SK-N-SH (cell line): Measurements from ENCODE around the gene DGKK. TPM values are rescaled to one million over a fixed set of nuclear protein-coding genes. Genes with fewer than 3 reads are reported as not detected.

Experiments
- CTCF ChIA-PET: fragments of 300-600, 350-600 bp; formaldehyde crosslinking; extraction: SDS; loops from one replicate; lab custom pipeline; 2021; lab: Yijun Ruan, JAX
- POLR2A ChIA-PET: fragments of 350-600 bp; sonication (Branson Sonifier 250); formaldehyde crosslinking; extraction: SDS; loops from one replicate; lab custom pipeline; 2020; ENCODE audit warnings: antibody characterized with exemption, inconsistent platforms; lab: Yijun Ruan, JAX
- DNase-seq: peaks from one replicate; pipeline ENCODE4 v3.0.0; 2012
- H2AFZ ChIP-seq: fragments of 200-600 bp; sonication (generic); 2 replicates; pipeline ENCODE4 v1.8.1; 2016; ENCODE audit warnings: antibody characterized with exemption, mild to moderate bottlenecking, low read depth
- H3F3A ChIP-seq: fragments of 200-600 bp; sonication (generic); replicated peaks from 2 replicates; pipeline ENCODE3; 2016; ENCODE audit warnings: antibody characterized with exemption, mild to moderate bottlenecking; ENCODE audit not compliant: insufficient read depth
- H3K27ac ChIP-seq, 2 experiments: fragments of 200-500 bp in 1 of 2; fragments of 200-600 bp in 1 of 2; sonication (Bioruptor generic) in 1 of 2; sonication (generic), shearing (Covaris generic) in 1 of 2; 2 replicates each; pipeline versions ENCODE4 v1.5.1 to v1.6.1; 2014 to 2016; ENCODE audit warnings: low read depth in 2 of 2, inconsistent platforms in 1 of 2, low read length in 1 of 2, mild to moderate bottlenecking in 1 of 2, mixed read lengths in 1 of 2
- H3K27me3 ChIP-seq: fragments of 200-600 bp; sonication (generic), shearing (Covaris generic); 2 replicates; pipeline ENCODE4 v1.6.1; 2016; ENCODE audit warnings: mixed run types; ENCODE audit not compliant: insufficient read depth
- H3K36me3 ChIP-seq, 2 experiments: fragments of 200-500 bp in 1 of 2; fragments of 200-600 bp in 1 of 2; sonication (Bioruptor generic) in 1 of 2; sonication (generic) in 1 of 2; replicated peaks in 1 of 2; 2 replicates each; pipeline versions ENCODE3 to v1.5.1; 2014 to 2016; ENCODE audit warnings: low read length in 1 of 2, mild to moderate bottlenecking in 1 of 2; ENCODE audit not compliant: insufficient read depth in 2 of 2, control insufficient read depth in 1 of 2
- H3K4me1 ChIP-seq, 2 experiments: fragments of 200-500 bp in 1 of 2; fragments of 200-600 bp in 1 of 2; sonication (Bioruptor generic) in 1 of 2; sonication (generic), shearing (Covaris generic) in 1 of 2; 2 replicates each; pipeline versions ENCODE4 v1.5.1 to v1.6.1; 2014 to 2016; ENCODE audit warnings: low read depth in 1 of 2, low read length in 1 of 2, mixed run types in 1 of 2; ENCODE audit not compliant: insufficient read depth in 2 of 2, control insufficient read depth in 1 of 2
- H3K4me2 ChIP-seq: fragments of 200-600 bp; sonication (generic), shearing (Covaris generic); 2 replicates; pipeline ENCODE4 v1.6.1; 2017; ENCODE audit warnings: mixed run types
- H3K4me3 ChIP-seq, 2 experiments: fragments of 200-500 bp in 1 of 2; fragments of 200-600 bp in 1 of 2; sonication (Bioruptor generic) in 1 of 2; sonication (generic), shearing (Covaris generic) in 1 of 2; 2 replicates each; pipeline versions ENCODE4 v1.5.1 to v1.8.1; 2014 to 2016; ENCODE audit warnings: low read depth in 2 of 2, inconsistent platforms in 1 of 2, low read length in 1 of 2, mild to moderate bottlenecking in 1 of 2, mixed read lengths in 1 of 2, moderate library complexity in 1 of 2
- H3K79me2 ChIP-seq: fragments of 200-600 bp; sonication (generic); 2 replicates; pipeline ENCODE4 v1.8.1; 2017; ENCODE audit warnings: mild to moderate bottlenecking; ENCODE audit not compliant: insufficient read depth
- H3K9ac ChIP-seq: fragments of 200-600 bp; sonication (generic); 2 replicates; pipeline ENCODE4 v1.6.1; 2017; ENCODE audit warnings: mixed run types
- H3K9me2 ChIP-seq: fragments of 200-600 bp; sonication (generic); 2 replicates; pipeline ENCODE4 v1.6.1; 2017; ENCODE audit warnings: mixed run types
- H3K9me3 ChIP-seq: fragments of 200-600 bp; sonication (generic); 2 replicates; pipeline ENCODE4 v1.6.1; 2017; ENCODE audit warnings: mixed run types, mild to moderate bottlenecking, moderate library complexity
- H4K20me1 ChIP-seq: fragments of 200-600 bp; sonication (generic); 2 replicates; pipeline ENCODE4 v1.6.1; 2017; ENCODE audit warnings: mild to moderate bottlenecking, mixed run types; ENCODE audit not compliant: insufficient read depth
- CTCF ChIP-seq: fragments of 200-600 bp; sonication (generic); IDR thresholded peaks from 2 replicates; pipeline ENCODE4 v1.6.1; 2017; ENCODE audit warnings: antibody characterized with exemption, mild to moderate bottlenecking, moderate library complexity
- ELF1 ChIP-seq: IDR thresholded peaks from 2 replicates; pipeline ENCODE4 v1.4.0; 2012
- EZH2phosphoT487 ChIP-seq: fragments of 200-600 bp; sonication (generic); IDR thresholded peaks from 2 replicates; pipeline ENCODE4 v1.6.1; 2017; ENCODE audit warnings: low read depth, mixed run types, mild to moderate bottlenecking, antibody characterized with exemption, moderate library complexity, borderline replicate concordance
- FOSL2 ChIP-seq: IDR thresholded peaks from 2 replicates; pipeline ENCODE4 v1.4.0; 2012; ENCODE audit warnings: low read depth, mild to moderate bottlenecking, moderate library complexity, borderline replicate concordance
- FOXJ3 ChIP-seq: sonication (generic); formaldehyde crosslinking; IDR thresholded peaks from 2 replicates; pipeline ENCODE4 v1.5.1; 2020; ENCODE audit warnings: mild to moderate bottlenecking, missing genetic modification reagents
- FOXM1 ChIP-seq: IDR thresholded peaks from 2 replicates; pipeline ENCODE4 v1.4.0; 2012; ENCODE audit warnings: low read depth, mild to moderate bottlenecking
- GABPA ChIP-seq: IDR thresholded peaks from 2 replicates; pipeline ENCODE4 v1.4.0; 2012; ENCODE audit warnings: low read depth, mild to moderate bottlenecking
- JUND ChIP-seq: IDR thresholded peaks from 2 replicates; pipeline ENCODE4 v1.4.0; 2012
- MAX ChIP-seq: IDR thresholded peaks from 2 replicates; pipeline ENCODE4 v1.4.0; 2012; ENCODE audit warnings: low read depth
- MXI1 ChIP-seq: IDR thresholded peaks from 2 replicates; pipeline ENCODE4 v1.6.1; 2012; ENCODE audit warnings: mild to moderate bottlenecking, low read depth, low read length, improper control_type of control experiment
- POLR2AphosphoS5 ChIP-seq: IDR thresholded peaks from 2 replicates; pipeline ENCODE4 v1.6.1; 2012; ENCODE audit warnings: low read depth, low read length
- RCOR1 ChIP-seq: fragments of 150-350 bp; IDR thresholded peaks from 2 replicates; pipeline ENCODE4 v1.6.1; 2017; ENCODE audit warnings: antibody characterized with exemption, low read length
- RFX5 ChIP-seq: IDR thresholded peaks from 2 replicates; pipeline ENCODE4 v1.6.1; 2012; ENCODE audit warnings: mild to moderate bottlenecking, improper control_type of control experiment, low read length
- RXRA ChIP-seq: IDR thresholded peaks from 2 replicates; pipeline ENCODE4 v1.4.0; 2012; ENCODE audit warnings: low read depth, mild to moderate bottlenecking, borderline replicate concordance
- SMC3 ChIP-seq: IDR thresholded peaks from 2 replicates; pipeline ENCODE4 v1.6.1; 2012; ENCODE audit warnings: low read depth, low read length, improper control_type of control experiment
- TAF1 ChIP-seq: IDR thresholded peaks from 2 replicates; pipeline ENCODE4 v1.6.1; 2012; ENCODE audit warnings: low read depth, mild to moderate bottlenecking, low read length, moderate library complexity, borderline replicate concordance
- TCF12 ChIP-seq: IDR thresholded peaks from 2 replicates; pipeline ENCODE4 v1.4.0; 2012
- TEAD4 ChIP-seq: IDR thresholded peaks from 2 replicates; pipeline ENCODE4 v1.4.0; 2012; ENCODE audit warnings: mild to moderate bottlenecking, borderline replicate concordance; ENCODE audit not compliant: insufficient read depth
- WGBS: methylation state at CpG from one replicate; pipeline ENCODE4 v1.1.6; 2017; ENCODE audit warnings: low lambda C conversion rate; 5-methylcytosine and 5-hydroxymethylcytosine counted together
- polyA plus RNA-seq, 3 experiments: library from polyadenylated mRNA; depleted of rRNA; stranded (reverse); fragments of >200 nt; gene quantifications; 2 replicates each; pipeline ENCODE4 v1.2.3, GENCODE V29; 2012
- TF ChIP-seq, protein P1 (sequence below): fragments of 150-350 bp; IDR thresholded peaks from 2 replicates; pipeline ENCODE4 v1.6.1; 2017; ENCODE audit warnings: antibody characterized with exemption, low read length, low read depth, borderline replicate concordance
- TF ChIP-seq, protein P2 (sequence below): IDR thresholded peaks from 2 replicates; pipeline ENCODE4; 2012

Gene DGKK
- polyA plus RNA-seq, 1 of the 3 experiments (the other 2 are of a cell fraction) = 0.02 TPM

- Histone ChIP-seq H3K27ac (no peak overlapping the region), H2AFZ (no peak overlapping the region), H3K9me3 (no peaks in the 10 kb centered on the region), H3K4me2 (no peak overlapping the region), H3F3A (no peaks in the 10 kb centered on the region), H3K4me3 (no peak overlapping the region), H3K4me1 (no peaks in the 10 kb centered on the region), H3K9me2 (no peaks in the 10 kb centered on the region), H4K20me1 (no peaks in the 10 kb centered on the region), H3K9ac (no peak overlapping the region), H3K36me3 (no peaks in the 10 kb centered on the region), H3K27me3 (no peaks in the 10 kb centered on the region), H3K79me2 (no peaks in the 10 kb centered on the region)
- CTCF ChIA-PET = no interaction called here
- TF ChIP-seq EZH2phosphoT487 (no peak), JUND (no peak), FOXJ3 (CRISPR knock-in tag) (no peak), RXRA (no peak), POLR2AphosphoS5 (no peak), TAF1 (no peak), SMC3 (no peak), CTCF (no peak), GABPA (no peak), MAX (no peak)
- TF ChIP-seq, protein P1, sequence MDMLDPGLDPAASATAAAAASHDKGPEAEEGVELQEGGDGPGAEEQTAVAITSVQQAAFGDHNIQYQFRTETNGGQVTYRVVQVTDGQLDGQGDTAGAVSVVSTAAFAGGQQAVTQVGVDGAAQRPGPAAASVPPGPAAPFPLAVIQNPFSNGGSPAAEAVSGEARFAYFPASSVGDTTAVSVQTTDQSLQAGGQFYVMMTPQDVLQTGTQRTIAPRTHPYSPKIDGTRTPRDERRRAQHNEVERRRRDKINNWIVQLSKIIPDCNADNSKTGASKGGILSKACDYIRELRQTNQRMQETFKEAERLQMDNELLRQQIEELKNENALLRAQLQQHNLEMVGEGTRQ = no peak
- DNase-seq = no peak
- POLR2A ChIA-PET = no interaction called here
- WGBS = 16% methylated on average over 3 of the region's 3 CpGs
Observed at GRCh38 chrX:50402886-50403285, 67.7 kb downstream of the DGKK start.

- WGBS = 6% methylated on average over 2 of the region's 2 CpGs
- POLR2A ChIA-PET = no interaction called here
- TF ChIP-seq TAF1 = no peak
- no peak for TF ChIP-seq FOXM1
- no peak for TF ChIP-seq ELF1
- TF ChIP-seq RXRA = no peak
- no peak for TF ChIP-seq RCOR1
- TF ChIP-seq MXI1 = no peak
- no peak for TF ChIP-seq GABPA
- TF ChIP-seq TEAD4 = no peak
- TF ChIP-seq, protein P2, sequence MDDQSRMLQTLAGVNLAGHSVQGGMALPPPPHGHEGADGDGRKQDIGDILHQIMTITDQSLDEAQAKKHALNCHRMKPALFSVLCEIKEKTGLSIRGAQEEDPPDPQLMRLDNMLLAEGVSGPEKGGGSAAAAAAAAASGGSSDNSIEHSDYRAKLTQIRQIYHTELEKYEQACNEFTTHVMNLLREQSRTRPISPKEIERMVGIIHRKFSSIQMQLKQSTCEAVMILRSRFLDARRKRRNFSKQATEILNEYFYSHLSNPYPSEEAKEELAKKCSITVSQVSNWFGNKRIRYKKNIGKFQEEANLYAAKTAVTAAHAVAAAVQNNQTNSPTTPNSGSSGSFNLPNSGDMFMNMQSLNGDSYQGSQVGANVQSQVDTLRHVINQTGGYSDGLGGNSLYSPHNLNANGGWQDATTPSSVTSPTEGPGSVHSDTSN = no peak
- TF ChIP-seq TCF12 = no peak
- TF ChIP-seq FOSL2 = no peak
- TF ChIP-seq RFX5 = no peak
Observed at GRCh38 chrX:50393902-50394301, 76.7 kb downstream of the DGKK start.

More at GRCh38 chrX:50393902-50394301, 76.7 kb downstream of the DGKK start:
- Histone ChIP-seq H3K79me2 (no peaks in the 10 kb centered on the region), H3K9me3 (no peaks in the 10 kb centered on the region), H3K36me3 (no peaks in the 10 kb centered on the region), H3K4me3 (no peak overlapping the region), H3K9me2 (no peaks in the 10 kb centered on the region), H3K27ac (no peak overlapping the region), H3K9ac (no peak overlapping the region), H3K4me1 (no peaks in the 10 kb centered on the region), H4K20me1 (no peaks in the 10 kb centered on the region), H2AFZ (no peak overlapping the region), H3F3A (no peaks in the 10 kb centered on the region), H3K4me2 (no peak overlapping the region), H3K27me3 (no peaks in the 10 kb centered on the region)
- DNase-seq = no peak
- CTCF ChIA-PET = no interaction called here
